Activated naive CD8-positive, alpha-beta T cell treated with anti-CD3 and anti-CD28 coated beads, Interleukin-2, amount 50 U/mL, for 24 hours (primary cell): ENCODE data around the gene IQCK.

Source experiments
- ATAC-seq: fragments of 150-1000 bp; cut with Tn5 transposase; one replicate; pipeline ENCODE4 v1.10.0; 2021
- DNase-seq: peaks from one replicate; pipeline ENCODE4 v3.0.0; 2021
- H3K27ac Mint-ChIP-seq: one replicate; pipeline ENCODE4 v1.8.0; 2021; ENCODE audit warnings: mild to moderate bottlenecking, mixed read lengths
- H3K27me3 Mint-ChIP-seq: one replicate; pipeline ENCODE4 v1.8.0; 2021; ENCODE audit warnings: mixed read lengths
- H3K36me3 Mint-ChIP-seq: one replicate; pipeline ENCODE4 v1.8.0; 2021; ENCODE audit warnings: low read depth, mixed read lengths
- H3K4me1 Mint-ChIP-seq: one replicate; pipeline ENCODE4 v1.8.0; 2021; ENCODE audit warnings: mixed read lengths
- H3K4me3 Mint-ChIP-seq: one replicate; pipeline ENCODE4 v1.8.0; 2021; ENCODE audit warnings: mild to moderate bottlenecking, moderate library complexity, mixed read lengths
- H3K9me3 Mint-ChIP-seq: one replicate; pipeline ENCODE4 v1.8.0; 2021; ENCODE audit warnings: mixed read lengths

IQCK gene

GRCh38 chr16:19722269-19722952, 4.3 kb downstream of the IQCK start:
- Mint-ChIP-seq H3K4me3 (no peak overlapping the region), H3K4me1 (peaks cover 6% of the 10 kb centered on the region), H3K27ac (no peak overlapping the region), H3K9me3 (no peaks in the 10 kb centered on the region), H3K36me3 (peaks cover 2% of the 10 kb centered on the region), H3K27me3 (no peaks in the 10 kb centered on the region)
- DNase-seq: no peak
- ATAC-seq: no peak

GRCh38 chr16:19722981-19723380, 4.9 kb downstream of the IQCK start:
- ATAC-seq (no peak), DNase-seq (no peak)
- Mint-ChIP-seq H3K36me3 (no peaks in the 10 kb centered on the region), H3K9me3 (no peaks in the 10 kb centered on the region), H3K27ac (no peak overlapping the region), H3K4me3 (no peak overlapping the region), H3K27me3 (no peaks in the 10 kb centered on the region), H3K4me1 (peaks cover 10% of the 10 kb centered on the region)

- Mint-ChIP-seq H3K27ac (no peak overlapping the region), H3K36me3 (peaks cover 4% of the 10 kb centered on the region), H3K27me3 (no peaks in the 10 kb centered on the region), H3K4me1 (peaks cover 4% of the 10 kb centered on the region), H3K9me3 (no peaks in the 10 kb centered on the region), H3K4me3 (no peak overlapping the region)
- ATAC-seq (no peak), DNase-seq (no peak)
These were observed 10.5 kb downstream of the IQCK start for GRCh38 chr16:19728636-19728965.

GRCh38 chr16:19733551-19733950, 15.5 kb downstream of the IQCK start:
- H3K36me3 Mint-ChIP-seq: peaks cover 8% of the 10 kb centered on the region
- H3K27me3 Mint-ChIP-seq: no peaks in the 10 kb centered on the region
- H3K4me1 Mint-ChIP-seq: no peaks in the 10 kb centered on the region
- DNase-seq: no peak
- ATAC-seq: no peak
- no peak overlapping the region for H3K4me3 Mint-ChIP-seq
- H3K27ac Mint-ChIP-seq: no peak overlapping the region
- no peaks in the 10 kb centered on the region for H3K9me3 Mint-ChIP-seq

- no peak overlapping the region for H3K27ac Mint-ChIP-seq
- H3K9me3 Mint-ChIP-seq: no peaks in the 10 kb centered on the region
- H3K4me3 Mint-ChIP-seq: no peak overlapping the region
- DNase-seq (no peak), ATAC-seq (no peak)
- no peaks in the 10 kb centered on the region for H3K4me1 Mint-ChIP-seq
- H3K27me3 Mint-ChIP-seq: no peaks in the 10 kb centered on the region
- peaks cover 8% of the 10 kb centered on the region for H3K36me3 Mint-ChIP-seq
These were observed 17.2 kb downstream of the IQCK start for GRCh38 chr16:19735074-19735867.

GRCh38 chr16:19737306-19738038, 19.4 kb downstream of the IQCK start:
- H3K27me3 Mint-ChIP-seq: no peaks in the 10 kb centered on the region
- ATAC-seq: no peak
- H3K36me3 Mint-ChIP-seq: peaks cover 8% of the 10 kb centered on the region
- no peaks in the 10 kb centered on the region for H3K9me3 Mint-ChIP-seq
- H3K27ac Mint-ChIP-seq: no peak overlapping the region
- H3K4me3 Mint-ChIP-seq: no peak overlapping the region
- no peak for DNase-seq
- no peaks in the 10 kb centered on the region for H3K4me1 Mint-ChIP-seq

- H3K4me3 Mint-ChIP-seq: no peak overlapping the region
- H3K27ac Mint-ChIP-seq: no peak overlapping the region
- DNase-seq (no peak), ATAC-seq (no peak)
- H3K27me3 Mint-ChIP-seq: no peaks in the 10 kb centered on the region
- H3K4me1 Mint-ChIP-seq: no peaks in the 10 kb centered on the region
- H3K36me3 Mint-ChIP-seq: no peaks in the 10 kb centered on the region
- no peaks in the 10 kb centered on the region for H3K9me3 Mint-ChIP-seq
These were observed 23.3 kb downstream of the IQCK start for GRCh38 chr16:19741354-19741753.

- ATAC-seq: no peak
- H3K36me3 Mint-ChIP-seq: no peaks in the 10 kb centered on the region
- H3K27me3 Mint-ChIP-seq: no peaks in the 10 kb centered on the region
- no peaks in the 10 kb centered on the region for H3K4me1 Mint-ChIP-seq
- DNase-seq: no peak
- no peak overlapping the region for H3K27ac Mint-ChIP-seq
- no peaks in the 10 kb centered on the region for H3K9me3 Mint-ChIP-seq
- H3K4me3 Mint-ChIP-seq: no peak overlapping the region
These were observed 25.7 kb downstream of the IQCK start for GRCh38 chr16:19743816-19744159.

GRCh38 chr16:19744670-19745069, 26.6 kb downstream of the IQCK start:
- Mint-ChIP-seq H3K4me1 (no peaks in the 10 kb centered on the region), H3K27me3 (no peaks in the 10 kb centered on the region), H3K4me3 (no peak overlapping the region), H3K36me3 (no peaks in the 10 kb centered on the region), H3K9me3 (no peaks in the 10 kb centered on the region), H3K27ac (no peak overlapping the region)
- ATAC-seq: no peak
- no peak for DNase-seq

- Mint-ChIP-seq H3K27ac (no peak overlapping the region), H3K27me3 (no peaks in the 10 kb centered on the region), H3K36me3 (no peaks in the 10 kb centered on the region), H3K4me3 (no peak overlapping the region), H3K9me3 (no peaks in the 10 kb centered on the region), H3K4me1 (no peaks in the 10 kb centered on the region)
- no peak for ATAC-seq
- DNase-seq: no peak
These were observed 27.4 kb downstream of the IQCK start for GRCh38 chr16:19745286-19746010.

GRCh38 chr16:19746561-19746960, 28.5 kb downstream of the IQCK start:
- DNase-seq: no peak
- Mint-ChIP-seq H3K9me3 (no peaks in the 10 kb centered on the region), H3K4me1 (no peaks in the 10 kb centered on the region), H3K36me3 (no peaks in the 10 kb centered on the region), H3K27me3 (no peaks in the 10 kb centered on the region), H3K4me3 (no peak overlapping the region), H3K27ac (no peak overlapping the region)
- no peak for ATAC-seq

GRCh38 chr16:19748389-19749168, 30.5 kb downstream of the IQCK start:
- Mint-ChIP-seq H3K27ac (no peak overlapping the region), H3K4me3 (no peak overlapping the region), H3K9me3 (no peaks in the 10 kb centered on the region), H3K36me3 (no peaks in the 10 kb centered on the region), H3K27me3 (no peaks in the 10 kb centered on the region), H3K4me1 (no peaks in the 10 kb centered on the region)
- DNase-seq (no peak), ATAC-seq (no peak)

- ATAC-seq: no peak
- no peak overlapping the region for H3K27ac Mint-ChIP-seq
- no peaks in the 10 kb centered on the region for H3K9me3 Mint-ChIP-seq
- no peaks in the 10 kb centered on the region for H3K36me3 Mint-ChIP-seq
- H3K4me3 Mint-ChIP-seq: no peak overlapping the region
- H3K27me3 Mint-ChIP-seq: no peaks in the 10 kb centered on the region
- H3K4me1 Mint-ChIP-seq: no peaks in the 10 kb centered on the region
- DNase-seq: no peak
These were observed 31.6 kb downstream of the IQCK start for GRCh38 chr16:19749571-19750080.
